Activated naive CD8-positive, alpha-beta T cell treated with anti-CD3 and anti-CD28 coated beads for 36 hours (primary cell): Measurements from ENCODE around the gene GNGT2. TPM values are rescaled to one million over a fixed set of nuclear protein-coding genes. Genes with fewer than 3 reads are reported as not detected.

Experiments
- DNase-seq: peaks from one replicate; pipeline ENCODE4 v3.0.0; 2021
- H3K27ac Mint-ChIP-seq: one replicate; pipeline ENCODE4 v1.8.0; 2022; ENCODE audit warnings: mild to moderate bottlenecking, moderate library complexity, mixed read lengths
- H3K27me3 Mint-ChIP-seq: one replicate; pipeline ENCODE4 v1.8.0; 2022; ENCODE audit warnings: mild to moderate bottlenecking, mixed read lengths
- H3K36me3 Mint-ChIP-seq: one replicate; pipeline ENCODE4 v1.8.0; 2021; ENCODE audit warnings: mild to moderate bottlenecking, mixed read lengths
- H3K4me1 Mint-ChIP-seq: one replicate; pipeline ENCODE4 v1.8.0; 2021; ENCODE audit warnings: mixed read lengths
- H3K4me3 Mint-ChIP-seq: one replicate; pipeline ENCODE4 v1.8.0; 2022; ENCODE audit warnings: mild to moderate bottlenecking, moderate library complexity, mixed read lengths
- H3K9me3 Mint-ChIP-seq: one replicate; pipeline ENCODE4 v1.8.0; 2022; ENCODE audit warnings: mixed read lengths
- total RNA-seq, 2 experiments: library from RNA; stranded (reverse); gene quantifications; one replicate each; pipeline ENCODE4 v1.2.3, GENCODE V29; 2021

The GNGT2 gene
- total RNA-seq, result 10 to 100 TPM; 25.5 to 28.4 TPM

- Mint-ChIP-seq H3K9me3 (peaks cover 1% of the 10 kb centered on the region), H3K4me3 (peak within 1 kb of the TSS; percentile 94), H3K4me1 (peaks cover 53% of the 10 kb centered on the region), H3K27me3 (no peaks in the 10 kb centered on the region), H3K36me3 (peaks cover 37% of the 10 kb centered on the region), H3K27ac (peak within 1 kb of the TSS; percentile 95)
- DNase-seq, result peak; percentile 81
These were observed at the start of gene GNGT2, which contains the start of gene ABI3 for GRCh38 chr17:49210158-49211029. TSS of gene GNGT2 (minus strand) at chr17:49210574. CDS start at chr17:49207422, 3,152 bp downstream. TSS of gene ABI3 (plus strand) at chr17:49210707. CDS start at chr17:49210725, 18 bp downstream.

DNA sequence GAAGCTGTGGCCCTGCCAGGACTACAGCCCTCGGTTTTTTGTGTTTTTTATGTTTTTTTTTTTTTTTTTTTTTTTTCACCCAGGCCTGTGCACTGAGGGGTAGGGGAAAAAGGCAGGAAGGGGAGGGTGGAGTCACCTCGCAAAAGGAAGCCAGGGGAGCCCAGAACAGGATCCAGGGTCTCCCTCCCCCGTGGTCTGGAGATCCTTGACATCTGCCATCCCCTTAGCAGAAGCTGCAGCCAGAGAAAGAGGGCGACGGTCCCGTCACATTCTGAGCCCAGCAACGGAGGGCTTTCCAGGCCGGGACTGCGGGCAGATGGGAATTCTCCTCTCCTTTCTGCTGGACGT, 49.3 kb upstream of the GNGT2 start:
- H3K27ac Mint-ChIP-seq, result peak overlapping the region; percentile 79
- peak overlapping the region; percentile 80 for H3K4me3 Mint-ChIP-seq
- no peak for DNase-seq
- peaks cover 11% of the 10 kb centered on the region for H3K4me1 Mint-ChIP-seq
- no peaks in the 10 kb centered on the region for H3K36me3 Mint-ChIP-seq
- H3K27me3 Mint-ChIP-seq, result peaks cover 8% of the 10 kb centered on the region
- no peaks in the 10 kb centered on the region for H3K9me3 Mint-ChIP-seq

DNA sequence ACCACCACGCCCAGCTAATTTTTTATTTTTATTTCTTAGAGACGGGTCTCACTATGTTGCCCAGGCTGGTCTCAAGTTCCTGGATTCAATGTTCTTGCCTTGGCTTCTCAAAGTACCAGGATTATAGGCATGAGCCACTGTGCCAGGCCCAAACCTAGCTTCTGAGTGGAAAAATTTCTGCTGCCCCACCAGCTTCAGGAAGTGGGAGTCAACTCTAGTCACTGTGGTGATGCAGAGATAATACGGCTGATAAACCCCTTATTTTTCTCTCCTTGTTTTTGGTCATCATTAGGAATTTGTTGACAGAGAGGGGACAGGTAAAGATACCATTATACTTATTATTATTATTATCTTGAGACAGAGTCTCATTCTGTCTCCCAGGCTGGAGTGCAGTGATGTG, 48.0 kb upstream of the GNGT2 start:
- Mint-ChIP-seq H3K4me1 (peaks cover 11% of the 10 kb centered on the region), H3K4me3 (no peak overlapping the region), H3K9me3 (no peaks in the 10 kb centered on the region), H3K27ac (no peak overlapping the region), H3K36me3 (no peaks in the 10 kb centered on the region), H3K27me3 (peaks cover 7% of the 10 kb centered on the region)
- DNase-seq, result no peak

DNA sequence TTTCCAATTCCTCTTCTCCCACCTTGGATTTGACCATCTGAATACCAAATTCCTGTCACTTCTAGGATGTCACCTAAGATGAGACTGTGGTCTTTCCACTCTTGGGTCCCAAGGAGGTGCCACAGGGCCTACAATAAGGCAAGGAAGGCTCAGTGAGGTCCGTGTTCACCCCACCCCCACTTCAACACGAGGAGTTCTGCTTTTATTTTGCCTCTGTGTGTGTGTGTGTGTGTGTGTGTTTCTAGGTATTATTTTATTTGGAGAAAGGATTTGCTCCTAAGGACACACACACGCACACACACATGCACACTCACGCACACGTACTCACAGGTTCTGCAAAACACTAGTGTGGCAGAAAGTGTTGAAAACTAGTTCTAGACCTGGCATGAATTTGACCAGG, 44.8 kb upstream of the GNGT2 start:
- Mint-ChIP-seq H3K4me3 (no peak overlapping the region), H3K27me3 (no peaks in the 10 kb centered on the region), H3K4me1 (peaks cover 2% of the 10 kb centered on the region), H3K27ac (no peak overlapping the region), H3K36me3 (no peaks in the 10 kb centered on the region), H3K9me3 (no peaks in the 10 kb centered on the region)
- DNase-seq, result no peak

- DNase-seq, result no peak
- Mint-ChIP-seq H3K9me3 (no peaks in the 10 kb centered on the region), H3K4me3 (no peak overlapping the region), H3K36me3 (no peaks in the 10 kb centered on the region), H3K4me1 (no peaks in the 10 kb centered on the region), H3K27me3 (no peaks in the 10 kb centered on the region), H3K27ac (no peak overlapping the region)
These were observed 43.7 kb upstream of the GNGT2 start for GRCh38 chr17:49254066-49254465.

GRCh38 chr17:49252148-49252695, 41.8 kb upstream of the GNGT2 start:
- Mint-ChIP-seq H3K36me3 (no peaks in the 10 kb centered on the region), H3K27me3 (peaks cover 3% of the 10 kb centered on the region), H3K4me3 (no peak overlapping the region), H3K27ac (no peak overlapping the region), H3K4me1 (no peaks in the 10 kb centered on the region), H3K9me3 (no peaks in the 10 kb centered on the region)
- no peak for DNase-seq

GRCh38 chr17:49249890-49250522, 39.6 kb upstream of the GNGT2 start:
- DNase-seq, result no peak
- Mint-ChIP-seq H3K27me3 (peaks cover 3% of the 10 kb centered on the region), H3K27ac (no peak overlapping the region)

GRCh38 chr17:49249292-49249794, 39.0 kb upstream of the GNGT2 start:
- Mint-ChIP-seq H3K27me3 (peaks cover 3% of the 10 kb centered on the region), H3K4me3 (no peak overlapping the region), H3K4me1 (no peaks in the 10 kb centered on the region)

More at GRCh38 chr17:49249890-49250522, 39.6 kb upstream of the GNGT2 start:
- H3K4me1 Mint-ChIP-seq, result no peaks in the 10 kb centered on the region
- no peaks in the 10 kb centered on the region for H3K36me3 Mint-ChIP-seq
- no peaks in the 10 kb centered on the region for H3K9me3 Mint-ChIP-seq
- no peak overlapping the region for H3K4me3 Mint-ChIP-seq

GRCh38 chr17:49247944-49248343, 37.6 kb upstream of the GNGT2 start:
- Mint-ChIP-seq H3K4me3 (no peak overlapping the region), H3K27me3 (peaks cover 3% of the 10 kb centered on the region), H3K27ac (no peak overlapping the region), H3K9me3 (no peaks in the 10 kb centered on the region), H3K36me3 (no peaks in the 10 kb centered on the region), H3K4me1 (no peaks in the 10 kb centered on the region)
- DNase-seq, result no peak

More at GRCh38 chr17:49249292-49249794, 39.0 kb upstream of the GNGT2 start:
- no peak for DNase-seq
- Mint-ChIP-seq H3K9me3 (no peaks in the 10 kb centered on the region), H3K27ac (no peak overlapping the region), H3K36me3 (no peaks in the 10 kb centered on the region)

DNA sequence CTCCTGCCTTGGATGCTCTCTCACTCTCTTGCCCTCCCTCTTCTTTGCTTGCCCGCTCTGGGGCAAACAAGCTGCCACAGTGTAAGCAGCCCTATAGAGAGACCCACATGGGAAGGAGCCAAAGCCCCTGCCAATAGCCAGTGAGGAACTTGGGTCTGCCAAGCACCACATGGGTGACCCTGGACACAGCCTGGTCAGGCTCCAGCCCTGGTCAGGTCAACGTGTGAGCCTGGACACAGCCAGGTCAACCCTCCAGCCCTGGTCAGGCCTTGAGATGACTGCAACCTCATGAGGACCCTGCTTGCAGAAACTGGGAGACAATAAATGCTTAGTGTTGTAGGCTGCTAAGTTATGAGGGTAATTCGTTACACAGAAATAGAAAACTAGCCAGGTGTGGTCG, 34.5 kb upstream of the GNGT2 start:
- H3K27ac Mint-ChIP-seq, result no peak overlapping the region
- no peak overlapping the region for H3K4me3 Mint-ChIP-seq
- H3K4me1 Mint-ChIP-seq, result no peaks in the 10 kb centered on the region
- H3K27me3 Mint-ChIP-seq, result peaks cover 3% of the 10 kb centered on the region
- no peaks in the 10 kb centered on the region for H3K36me3 Mint-ChIP-seq
- no peak for DNase-seq
- H3K9me3 Mint-ChIP-seq, result no peaks in the 10 kb centered on the region

- no peaks in the 10 kb centered on the region for H3K27me3 Mint-ChIP-seq
- no peaks in the 10 kb centered on the region for H3K36me3 Mint-ChIP-seq
- H3K9me3 Mint-ChIP-seq, result no peaks in the 10 kb centered on the region
- no peak for DNase-seq
- no peak overlapping the region for H3K4me3 Mint-ChIP-seq
- no peak overlapping the region for H3K27ac Mint-ChIP-seq
- no peaks in the 10 kb centered on the region for H3K4me1 Mint-ChIP-seq
These were observed 32.4 kb upstream of the GNGT2 start for GRCh38 chr17:49242813-49243212.

- no peak for DNase-seq
- H3K4me3 Mint-ChIP-seq, result no peak overlapping the region
- H3K4me1 Mint-ChIP-seq, result no peaks in the 10 kb centered on the region
- H3K9me3 Mint-ChIP-seq, result no peaks in the 10 kb centered on the region
- H3K27me3 Mint-ChIP-seq, result no peaks in the 10 kb centered on the region
- no peaks in the 10 kb centered on the region for H3K36me3 Mint-ChIP-seq
- H3K27ac Mint-ChIP-seq, result no peak overlapping the region
These were observed 31.5 kb upstream of the GNGT2 start for GRCh38 chr17:49241692-49242397.

DNA sequence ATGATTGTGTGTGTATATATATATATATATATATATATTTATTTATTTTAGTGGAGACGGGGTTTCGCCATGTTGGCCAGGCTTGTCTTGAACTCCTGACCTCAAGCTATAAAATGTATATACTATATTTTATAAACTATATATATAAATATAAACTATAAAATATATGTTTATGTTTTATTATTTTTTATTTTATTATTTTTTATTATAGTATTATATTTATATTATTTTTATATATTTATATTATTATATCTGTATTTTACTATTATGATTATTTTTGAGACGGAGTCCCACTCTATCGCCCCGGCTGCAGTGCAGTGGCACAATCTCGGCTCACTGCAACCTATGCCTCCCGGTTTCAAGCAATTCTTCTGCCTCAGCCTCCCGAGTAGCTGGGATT, 30.7 kb upstream of the GNGT2 start:
- no peak overlapping the region for H3K4me3 Mint-ChIP-seq
- no peaks in the 10 kb centered on the region for H3K4me1 Mint-ChIP-seq
- H3K27ac Mint-ChIP-seq, result no peak overlapping the region
- no peaks in the 10 kb centered on the region for H3K36me3 Mint-ChIP-seq
- no peak for DNase-seq
- no peaks in the 10 kb centered on the region for H3K27me3 Mint-ChIP-seq
- no peaks in the 10 kb centered on the region for H3K9me3 Mint-ChIP-seq

GRCh38 chr17:49240619-49241018, 30.2 kb upstream of the GNGT2 start:
- no peaks in the 10 kb centered on the region for H3K36me3 Mint-ChIP-seq
- no peak overlapping the region for H3K27ac Mint-ChIP-seq
- no peaks in the 10 kb centered on the region for H3K4me1 Mint-ChIP-seq
- no peak overlapping the region for H3K4me3 Mint-ChIP-seq
- no peak for DNase-seq
- no peaks in the 10 kb centered on the region for H3K9me3 Mint-ChIP-seq
- no peaks in the 10 kb centered on the region for H3K27me3 Mint-ChIP-seq

DNA sequence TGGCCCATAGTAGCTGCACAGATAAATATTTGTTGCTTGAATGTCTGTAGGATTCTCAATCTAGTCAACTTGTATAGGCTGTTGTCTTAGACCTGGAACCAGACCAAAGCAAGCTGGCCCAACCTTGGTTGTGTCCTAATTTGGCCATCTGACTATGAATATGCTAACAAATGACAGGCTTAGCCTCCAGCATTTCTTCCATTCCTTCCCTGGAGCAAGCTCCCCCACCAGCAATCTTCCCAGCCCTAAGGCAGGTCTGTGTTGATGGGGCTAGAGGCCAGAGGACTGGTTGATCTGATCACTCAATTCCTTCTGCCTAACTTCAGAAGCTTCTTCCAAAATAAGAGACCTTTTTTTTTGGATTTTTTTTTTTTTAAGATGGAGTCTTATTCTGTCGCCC, 29.6 kb upstream of the GNGT2 start:
- Mint-ChIP-seq H3K9me3 (no peaks in the 10 kb centered on the region), H3K27me3 (no peaks in the 10 kb centered on the region), H3K4me1 (no peaks in the 10 kb centered on the region), H3K27ac (no peak overlapping the region), H3K4me3 (no peak overlapping the region), H3K36me3 (no peaks in the 10 kb centered on the region)
- DNase-seq, result no peak
